ENCODE results near the gene EPSTI1.

EPSTI1 gene

DNA sequence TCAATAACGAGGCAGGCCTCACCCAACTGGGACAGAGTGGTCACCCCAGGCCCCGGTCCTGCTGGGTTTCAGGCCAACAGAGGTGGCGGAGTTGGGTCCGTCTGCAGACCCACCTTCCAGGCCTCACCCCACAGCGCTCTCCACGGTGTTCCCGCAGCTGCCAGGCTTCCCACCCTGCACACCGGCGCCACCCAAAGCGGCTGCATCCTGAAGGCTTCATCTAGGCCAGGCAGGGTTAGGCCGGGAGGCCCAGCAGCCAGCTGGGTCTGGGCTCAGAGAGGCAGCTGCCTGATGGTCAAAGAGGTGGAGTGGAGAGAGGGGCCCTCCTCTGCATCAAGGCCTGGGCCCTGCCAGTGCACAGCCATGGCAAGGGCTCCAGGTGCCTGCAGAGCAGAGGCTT lies 44.1 kb downstream of the EPSTI1 start:
- H3K27ac Mint-ChIP-seq, result no peak overlapping the region
- ATAC-seq (replicated peaks) (no peak), DNase-seq (no peak)
- no peaks in the 10 kb centered on the region for H3K27me3 Mint-ChIP-seq
- H3K4me1 Mint-ChIP-seq (ENCODE audit: low read depth in 2 of 2), result peaks cover 0 to 1% of the 10 kb centered on the region in 2 donors
- peaks cover 34% of the 10 kb centered on the region for H3K36me3 Mint-ChIP-seq (ENCODE audit: insufficient read depth)
- H3K9me3 Mint-ChIP-seq, result no peaks in the 10 kb centered on the region
- no peak overlapping the region for H3K4me3 Mint-ChIP-seq

- H3K4me3 Mint-ChIP-seq, result no peak overlapping the region
- H3K27me3 Mint-ChIP-seq, result no peaks in the 10 kb centered on the region
- H3K27ac Mint-ChIP-seq, result no peak overlapping the region
- H3K36me3 Mint-ChIP-seq (ENCODE audit: insufficient read depth), result peaks cover 27% of the 10 kb centered on the region
- ATAC-seq (replicated peaks) (no peak), DNase-seq (no peak)
- no peaks in the 10 kb centered on the region for H3K9me3 Mint-ChIP-seq
- peaks cover 0 to 1% of the 10 kb centered on the region in 2 donors for H3K4me1 Mint-ChIP-seq (ENCODE audit: low read depth in 2 of 2)
These were observed 45.1 kb downstream of the EPSTI1 start for GRCh38 chr13:42946927-42947326.

DNA sequence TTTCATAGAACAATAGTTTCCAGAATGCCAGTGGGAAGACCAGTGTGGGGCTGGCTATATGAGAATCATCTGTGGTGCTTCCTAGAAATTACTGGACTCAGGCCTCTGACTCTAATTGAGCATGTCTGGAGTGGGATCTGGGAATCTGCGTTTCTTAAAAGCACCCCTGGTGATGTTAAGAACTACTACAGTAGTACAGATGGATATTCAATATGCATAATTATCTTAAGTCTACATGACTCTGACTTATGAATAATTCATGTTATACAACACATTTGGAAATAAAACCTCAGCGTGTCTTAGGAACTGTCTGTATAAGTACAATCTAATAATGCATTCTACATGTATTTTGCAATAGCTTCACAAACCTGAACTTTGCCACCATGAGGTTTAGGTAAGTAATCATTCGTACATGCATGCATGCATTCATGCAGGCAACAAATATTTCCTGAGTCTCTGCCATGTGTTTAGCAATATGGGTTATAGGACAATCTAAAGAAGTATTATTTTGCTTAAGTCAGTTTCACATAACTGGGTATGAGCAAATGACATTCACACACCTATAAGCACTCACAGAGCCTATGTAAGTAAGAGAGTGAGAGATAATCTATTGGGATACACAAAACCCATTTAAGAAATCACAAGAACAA lies 62.0 kb downstream of the EPSTI1 start:
- Mint-ChIP-seq H3K36me3 (ENCODE audit: insufficient read depth) (peaks cover 6% of the 10 kb centered on the region), H3K4me1 (ENCODE audit: low read depth in 2 of 2) (peaks cover 1 to 7% of the 10 kb centered on the region in 2 donors), H3K27ac (no peak overlapping the region), H3K9me3 (no peaks in the 10 kb centered on the region), H3K4me3 (no peak overlapping the region), H3K27me3 (no peaks in the 10 kb centered on the region)
- no peak for ATAC-seq (replicated peaks)
- DNase-seq, result no peak

- no peaks in the 10 kb centered on the region for H3K9me3 Mint-ChIP-seq
- H3K27ac Mint-ChIP-seq, result no peak overlapping the region
- H3K27me3 Mint-ChIP-seq, result no peaks in the 10 kb centered on the region
- H3K36me3 Mint-ChIP-seq (ENCODE audit: insufficient read depth), result peaks cover 8% of the 10 kb centered on the region
- H3K4me1 Mint-ChIP-seq (ENCODE audit: low read depth in 2 of 2), result peaks cover 2 to 4% of the 10 kb centered on the region in 2 donors
- no peak for ATAC-seq (replicated peaks)
- DNase-seq, result no peak
- no peak overlapping the region for H3K4me3 Mint-ChIP-seq
These were observed 65.5 kb downstream of the EPSTI1 start for GRCh38 chr13:42926555-42926954.

GRCh38 chr13:42926043-42926442 lies 66.0 kb downstream of the EPSTI1 start:
- no peaks in the 10 kb centered on the region for H3K27me3 Mint-ChIP-seq
- ATAC-seq (replicated peaks), result no peak
- peaks cover 2 to 4% of the 10 kb centered on the region in 2 donors for H3K4me1 Mint-ChIP-seq (ENCODE audit: low read depth in 2 of 2)
- H3K36me3 Mint-ChIP-seq (ENCODE audit: insufficient read depth), result peaks cover 8% of the 10 kb centered on the region
- H3K27ac Mint-ChIP-seq, result peak overlapping the region in 1 of 2 donors; percentile 3
- no peaks in the 10 kb centered on the region for H3K9me3 Mint-ChIP-seq
- no peak for DNase-seq
- H3K4me3 Mint-ChIP-seq, result no peak overlapping the region

- H3K4me1 Mint-ChIP-seq (ENCODE audit: low read depth in 2 of 2), result peaks cover 2 to 4% of the 10 kb centered on the region in 2 donors
- peak overlapping the region in 1 of 2 donors; percentile 3 for H3K27ac Mint-ChIP-seq
- H3K9me3 Mint-ChIP-seq, result no peaks in the 10 kb centered on the region
- ATAC-seq (replicated peaks) (no peak), DNase-seq (no peak)
- no peaks in the 10 kb centered on the region for H3K27me3 Mint-ChIP-seq
- no peak overlapping the region for H3K4me3 Mint-ChIP-seq
- H3K36me3 Mint-ChIP-seq (ENCODE audit: insufficient read depth), result peaks cover 8% of the 10 kb centered on the region
These were observed 66.4 kb downstream of the EPSTI1 start for GRCh38 chr13:42925626-42926025.

- DNase-seq (no peak), ATAC-seq (replicated peaks) (no peak)
- H3K27ac Mint-ChIP-seq, result no peak overlapping the region
- no peak overlapping the region for H3K4me3 Mint-ChIP-seq
- peaks cover 13% of the 10 kb centered on the region for H3K36me3 Mint-ChIP-seq (ENCODE audit: insufficient read depth)
- H3K4me1 Mint-ChIP-seq (ENCODE audit: low read depth in 2 of 2), result peaks cover 2 to 9% of the 10 kb centered on the region in 2 donors
- H3K27me3 Mint-ChIP-seq, result no peaks in the 10 kb centered on the region
- no peaks in the 10 kb centered on the region for H3K9me3 Mint-ChIP-seq
These were observed 67.7 kb downstream of the EPSTI1 start for GRCh38 chr13:42924344-42924743.

GRCh38 chr13:42907745-42908144 lies 84.3 kb downstream of the EPSTI1 start:
- no peak for ATAC-seq (replicated peaks)
- no peaks in the 10 kb centered on the region for H3K27me3 Mint-ChIP-seq
- DNase-seq, result no peak
- no peak overlapping the region for H3K4me3 Mint-ChIP-seq
- peaks cover 0 to 3% of the 10 kb centered on the region in 2 donors for H3K4me1 Mint-ChIP-seq (ENCODE audit: low read depth in 2 of 2)
- H3K36me3 Mint-ChIP-seq (ENCODE audit: insufficient read depth), result no peaks in the 10 kb centered on the region
- no peak overlapping the region for H3K27ac Mint-ChIP-seq
- no peaks in the 10 kb centered on the region for H3K9me3 Mint-ChIP-seq

GRCh38 chr13:42906257-42906656 lies 85.8 kb downstream of the EPSTI1 start:
- Mint-ChIP-seq H3K27me3 (no peaks in the 10 kb centered on the region), H3K36me3 (ENCODE audit: insufficient read depth) (no peaks in the 10 kb centered on the region), H3K4me3 (no peak overlapping the region), H3K9me3 (no peaks in the 10 kb centered on the region), H3K4me1 (ENCODE audit: low read depth in 2 of 2) (peaks cover 0 to 3% of the 10 kb centered on the region in 2 donors), H3K27ac (no peak overlapping the region)
- DNase-seq (no peak), ATAC-seq (replicated peaks) (no peak)

GRCh38 chr13:42905579-42905978 lies 86.5 kb downstream of the EPSTI1 start:
- H3K36me3 Mint-ChIP-seq (ENCODE audit: insufficient read depth), result no peaks in the 10 kb centered on the region
- DNase-seq, result no peak
- H3K27ac Mint-ChIP-seq, result no peak overlapping the region
- no peak for ATAC-seq (replicated peaks)
- no peak overlapping the region for H3K4me3 Mint-ChIP-seq
- peaks cover 0 to 3% of the 10 kb centered on the region in 2 donors for H3K4me1 Mint-ChIP-seq (ENCODE audit: low read depth in 2 of 2)
- H3K9me3 Mint-ChIP-seq, result no peaks in the 10 kb centered on the region
- no peaks in the 10 kb centered on the region for H3K27me3 Mint-ChIP-seq

- Mint-ChIP-seq H3K36me3 (ENCODE audit: insufficient read depth) (peaks cover 12% of the 10 kb centered on the region), H3K4me3 (no peak overlapping the region), H3K9me3 (no peaks in the 10 kb centered on the region), H3K27ac (no peak overlapping the region), H3K27me3 (no peaks in the 10 kb centered on the region), H3K4me1 (ENCODE audit: low read depth in 2 of 2) (peaks cover 0 to 3% of the 10 kb centered on the region in 2 donors)
- ATAC-seq (replicated peaks) (no peak), DNase-seq (no peak)
These were observed 92.8 kb downstream of the EPSTI1 start for GRCh38 chr13:42899266-42899665.

- ATAC-seq (replicated peaks) (no peak), DNase-seq (no peak)
- Mint-ChIP-seq H3K36me3 (ENCODE audit: insufficient read depth) (peaks cover 12% of the 10 kb centered on the region), H3K27me3 (no peaks in the 10 kb centered on the region), H3K27ac (no peak overlapping the region), H3K9me3 (no peaks in the 10 kb centered on the region), H3K4me3 (no peak overlapping the region), H3K4me1 (ENCODE audit: low read depth in 2 of 2) (no peaks in the 10 kb centered on the region)
These were observed 96.3 kb downstream of the EPSTI1 start for GRCh38 chr13:42895776-42896175.

- Mint-ChIP-seq H3K4me3 (no peak overlapping the region), H3K4me1 (ENCODE audit: low read depth in 2 of 2) (no peaks in the 10 kb centered on the region), H3K27ac (no peak overlapping the region), H3K36me3 (ENCODE audit: insufficient read depth) (peaks cover 14% of the 10 kb centered on the region), H3K27me3 (no peaks in the 10 kb centered on the region), H3K9me3 (no peaks in the 10 kb centered on the region)
- ATAC-seq (replicated peaks), result no peak
- no peak for DNase-seq
These were observed 97.2 kb downstream of the EPSTI1 start for GRCh38 chr13:42894765-42895243.

DNA sequence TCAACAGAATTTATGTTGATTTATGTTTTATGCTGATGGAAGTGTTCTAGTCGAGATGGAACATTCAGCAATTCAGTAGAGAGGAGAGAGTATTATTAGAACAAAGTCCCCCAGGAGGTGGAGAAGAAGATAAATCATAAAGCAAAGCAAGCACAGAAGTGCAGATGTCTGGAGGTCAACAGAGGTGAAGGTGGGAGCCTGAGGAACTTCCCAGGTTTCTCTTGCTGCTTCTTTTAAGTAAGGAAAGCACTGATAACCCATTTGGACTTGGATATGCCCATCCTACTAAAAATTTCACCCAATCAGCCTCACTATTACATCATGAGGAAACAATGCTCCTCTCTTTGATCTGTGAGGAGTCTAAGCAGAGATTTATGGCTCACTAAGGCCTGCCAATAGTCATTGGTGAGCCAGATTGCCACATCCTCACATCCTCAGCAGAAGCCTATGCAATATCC lies 98.8 kb downstream of the EPSTI1 start:
- DNase-seq, result no peak
- no peak overlapping the region for H3K27ac Mint-ChIP-seq

More for the DNA sequence above, 98.8 kb downstream of the EPSTI1 start:
- peaks cover 3% of the 10 kb centered on the region for H3K36me3 Mint-ChIP-seq (ENCODE audit: insufficient read depth)
- H3K4me3 Mint-ChIP-seq, result no peak overlapping the region
- no peak for ATAC-seq (replicated peaks)
- H3K4me1 Mint-ChIP-seq (ENCODE audit: low read depth in 2 of 2), result no peaks in the 10 kb centered on the region
- H3K27me3 Mint-ChIP-seq, result no peaks in the 10 kb centered on the region
- no peaks in the 10 kb centered on the region for H3K9me3 Mint-ChIP-seq

Data from effector memory CD8-positive, alpha-beta T cell (primary cell).